Measurements from ENCODE around the gene TSFM. TPM values are rescaled to one million over a fixed set of nuclear protein-coding genes. Genes with fewer than 3 reads are reported as not detected.

The TSFM gene
- total and polyA plus RNA-seq, 2 of the 13 experiments (the other 11 are each of a cell fraction or from before 2014, with no cell fraction given), result 29.8 to 68.3 TPM

- TF ChIP-seq ZNF687 (CRISPR knock-in tag; IDR thresholded peaks at IDR 0.05), result peak; percentile 38; the same call in 1 of the 2 replicates
- TF ChIP-seq KLF16 (CRISPR knock-in tag; IDR thresholded peaks at IDR 0.05), result no peak
- no peak for TF ChIP-seq KMT2B (CRISPR knock-in tag; IDR thresholded peaks at IDR 0.05)
- no peak for TF ChIP-seq GABPA (IDR thresholded peaks at IDR 0.05; ENCODE audit: low read depth, low read length)
- no peak for TF ChIP-seq GABPA (CRISPR knock-in tag; IDR thresholded peaks at IDR 0.05; ENCODE audit: low read depth)
- TF ChIP-seq ZNF407 (CRISPR knock-in tag; IDR thresholded peaks at IDR 0.05; ENCODE audit: not compliant biosample characterization), result no peak
- TF ChIP-seq GTF3A (CRISPR knock-in tag; conservative IDR thresholded peaks at IDR 0.05), result no peak
- TF ChIP-seq ZNF337 (CRISPR knock-in tag; IDR thresholded peaks at IDR 0.05; ENCODE audit: borderline replicate concordance, low read depth), result no peak
- no peak for TF ChIP-seq MBD4 (IDR thresholded peaks at IDR 0.05; ENCODE audit: borderline replicate concordance, low read length)
- TF ChIP-seq PCBP1 (IDR thresholded peaks at IDR 0.05; ENCODE audit: borderline replicate concordance, low read depth, low read length), result 0 out of 2 replicates have a peak, but pooled peaks have one; percentile 74
- TF ChIP-seq ZBTB26 (CRISPR knock-in tag; IDR thresholded peaks at IDR 0.05; ENCODE audit: borderline replicate concordance), result no peak
- TF ChIP-seq ZNF468 (CRISPR knock-in tag; IDR thresholded peaks at IDR 0.05), result no peak
- no peak for TF ChIP-seq GMEB1 (CRISPR knock-in tag; IDR thresholded peaks at IDR 0.05; ENCODE audit: borderline replicate concordance)
Measured at GRCh38 chr12:57754411-57755193, 28.0 kb upstream of the TSFM start, which contains the start of gene MARCHF9 (continued).
